Measurements from ENCODE around the gene FGD5.

FGD5 gene

DNA sequence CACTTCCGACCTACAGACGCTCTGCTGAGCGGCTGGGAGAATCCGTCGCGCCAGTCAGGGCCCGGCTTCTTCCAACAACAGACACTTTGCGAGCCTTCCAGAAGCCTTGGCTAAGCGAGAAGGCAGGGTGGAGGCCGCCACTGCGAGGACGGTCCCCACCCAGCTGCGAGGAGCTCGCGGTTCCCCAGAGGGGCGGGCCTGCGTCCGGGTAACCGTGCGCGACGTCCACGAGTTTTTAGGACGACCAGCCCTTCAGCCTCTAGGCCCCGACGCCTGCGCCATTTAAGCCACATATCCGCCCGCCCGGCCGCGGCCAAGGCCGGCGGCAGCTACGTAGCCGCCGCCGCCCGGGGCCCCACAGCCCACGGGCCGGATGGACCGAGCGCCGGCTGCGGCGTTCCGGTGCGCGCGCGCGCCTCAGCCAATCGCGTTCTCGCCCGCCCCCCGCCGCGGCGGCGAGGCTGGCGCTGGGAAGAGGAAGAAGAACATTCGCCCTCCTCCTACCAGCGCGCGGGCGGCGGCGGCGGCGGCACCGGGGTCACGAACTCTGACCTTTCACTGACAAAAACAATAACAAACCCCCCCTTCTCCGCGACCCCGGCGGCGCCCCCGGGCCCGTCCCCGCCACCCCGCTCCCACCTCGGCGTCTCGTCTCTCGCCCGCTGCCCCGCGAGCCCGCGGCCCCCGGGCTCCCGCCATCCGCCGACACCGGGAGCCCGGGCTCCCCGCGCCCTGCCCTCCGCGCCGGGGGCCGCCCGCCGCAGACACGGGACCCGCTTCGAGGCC, 128.5 kb downstream of the FGD5 start, which contains the start of gene NR2C2:
NR2C2 (plus strand) TSS at position 484 of the 786 bp plus-strand sequence. CDS start 56,332 bp downstream, outside the sequence.
- TF ChIP-seq, protein P1, sequence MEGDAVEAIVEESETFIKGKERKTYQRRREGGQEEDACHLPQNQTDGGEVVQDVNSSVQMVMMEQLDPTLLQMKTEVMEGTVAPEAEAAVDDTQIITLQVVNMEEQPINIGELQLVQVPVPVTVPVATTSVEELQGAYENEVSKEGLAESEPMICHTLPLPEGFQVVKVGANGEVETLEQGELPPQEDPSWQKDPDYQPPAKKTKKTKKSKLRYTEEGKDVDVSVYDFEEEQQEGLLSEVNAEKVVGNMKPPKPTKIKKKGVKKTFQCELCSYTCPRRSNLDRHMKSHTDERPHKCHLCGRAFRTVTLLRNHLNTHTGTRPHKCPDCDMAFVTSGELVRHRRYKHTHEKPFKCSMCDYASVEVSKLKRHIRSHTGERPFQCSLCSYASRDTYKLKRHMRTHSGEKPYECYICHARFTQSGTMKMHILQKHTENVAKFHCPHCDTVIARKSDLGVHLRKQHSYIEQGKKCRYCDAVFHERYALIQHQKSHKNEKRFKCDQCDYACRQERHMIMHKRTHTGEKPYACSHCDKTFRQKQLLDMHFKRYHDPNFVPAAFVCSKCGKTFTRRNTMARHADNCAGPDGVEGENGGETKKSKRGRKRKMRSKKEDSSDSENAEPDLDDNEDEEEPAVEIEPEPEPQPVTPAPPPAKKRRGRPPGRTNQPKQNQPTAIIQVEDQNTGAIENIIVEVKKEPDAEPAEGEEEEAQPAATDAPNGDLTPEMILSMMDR (IDR thresholded peaks at IDR 0.05; ENCODE audit: borderline replicate concordance, control extremely low read depth, extremely low read depth, insufficient read depth, missing control alignments): no peak
- in situ Hi-C loops (cut with MboI; ENCODE audit: low sequenced_read_pairs, unreplicated experiment): no loop called here
- peak; percentile 92 for DNase-seq (ENCODE audit: low spot score)

- peak; percentile 99 for DNase-seq (ENCODE audit: low spot score)
- TF ChIP-seq, protein P1 (IDR thresholded peaks at IDR 0.05; ENCODE audit: borderline replicate concordance, control extremely low read depth, extremely low read depth, insufficient read depth, missing control alignments): no peak
- in situ Hi-C loops (cut with MboI; ENCODE audit: low sequenced_read_pairs, unreplicated experiment): no loop called here
Measured at GRCh38 chr3:14947886-14948608, 129.3 kb downstream of the FGD5 start.

- DNase-seq (ENCODE audit: low spot score): no peak
- in situ Hi-C loops (cut with MboI; ENCODE audit: low sequenced_read_pairs, unreplicated experiment): no loop called here
- TF ChIP-seq, protein P1 (IDR thresholded peaks at IDR 0.05; ENCODE audit: borderline replicate concordance, control extremely low read depth, extremely low read depth, insufficient read depth, missing control alignments): no peak
Measured at GRCh38 chr3:14948609-14949038, 129.9 kb downstream of the FGD5 start.

- no peak for DNase-seq (ENCODE audit: low spot score)
- in situ Hi-C loops (cut with MboI; ENCODE audit: low sequenced_read_pairs, unreplicated experiment): no loop called here
Measured at GRCh38 chr3:14949126-14949525, 130.4 kb downstream of the FGD5 start.

GRCh38 chr3:14950274-14950673, 131.5 kb downstream of the FGD5 start:
- TF ChIP-seq, protein P1 (IDR thresholded peaks at IDR 0.05; ENCODE audit: borderline replicate concordance, control extremely low read depth, extremely low read depth, insufficient read depth, missing control alignments): no peak
- in situ Hi-C loops (cut with MboI; ENCODE audit: low sequenced_read_pairs, unreplicated experiment): no loop called here
- no peak for DNase-seq (ENCODE audit: low spot score)

More at GRCh38 chr3:14949126-14949525, 130.4 kb downstream of the FGD5 start:
- TF ChIP-seq, protein P1 (IDR thresholded peaks at IDR 0.05; ENCODE audit: borderline replicate concordance, control extremely low read depth, extremely low read depth, insufficient read depth, missing control alignments): no peak

GRCh38 chr3:14957153-14957552, 138.4 kb downstream of the FGD5 start:
- TF ChIP-seq, protein P1 (IDR thresholded peaks at IDR 0.05; ENCODE audit: borderline replicate concordance, control extremely low read depth, extremely low read depth, insufficient read depth, missing control alignments): no peak
- in situ Hi-C loops (cut with MboI; ENCODE audit: low sequenced_read_pairs, unreplicated experiment): no loop called here
- no peak for DNase-seq (ENCODE audit: low spot score)
